22Rv1 (cell line): ENCODE measurements around the gene SIRPD.

Experiments
- ZFX ChIP-seq: fragments of 450-650 bp; IDR thresholded peaks from 2 replicates; pipeline ENCODE4 v1.6.1; 2017; ENCODE audit warnings: antibody characterized with exemption, borderline replicate concordance
- TF ChIP-seq, protein P1 (sequence below): fragments of 450-650 bp; IDR thresholded peaks from 2 replicates; pipeline ENCODE4 v1.5.1; 2017; ENCODE audit warnings: mild to moderate bottlenecking

DNA sequence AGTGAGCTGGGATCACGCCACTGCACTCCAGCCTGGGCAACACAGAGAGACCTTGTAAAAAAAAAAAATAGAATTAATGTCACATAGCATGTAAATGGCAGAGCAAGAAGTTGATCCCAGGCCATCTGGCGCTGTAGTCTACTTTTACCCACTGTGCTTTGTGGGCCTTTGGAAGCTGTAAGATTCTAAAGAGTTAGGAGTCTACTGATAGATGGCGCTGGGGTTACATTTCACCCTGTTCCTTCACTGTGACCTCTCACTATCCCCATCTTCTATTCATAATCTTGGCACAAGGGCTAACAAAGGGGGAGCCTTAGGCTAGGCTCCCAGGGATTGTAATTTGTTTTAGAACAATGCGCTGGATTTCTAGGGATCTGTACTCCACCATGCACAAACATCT lies 24.4 kb downstream of the SIRPD start:
- TF ChIP-seq, protein P1, sequence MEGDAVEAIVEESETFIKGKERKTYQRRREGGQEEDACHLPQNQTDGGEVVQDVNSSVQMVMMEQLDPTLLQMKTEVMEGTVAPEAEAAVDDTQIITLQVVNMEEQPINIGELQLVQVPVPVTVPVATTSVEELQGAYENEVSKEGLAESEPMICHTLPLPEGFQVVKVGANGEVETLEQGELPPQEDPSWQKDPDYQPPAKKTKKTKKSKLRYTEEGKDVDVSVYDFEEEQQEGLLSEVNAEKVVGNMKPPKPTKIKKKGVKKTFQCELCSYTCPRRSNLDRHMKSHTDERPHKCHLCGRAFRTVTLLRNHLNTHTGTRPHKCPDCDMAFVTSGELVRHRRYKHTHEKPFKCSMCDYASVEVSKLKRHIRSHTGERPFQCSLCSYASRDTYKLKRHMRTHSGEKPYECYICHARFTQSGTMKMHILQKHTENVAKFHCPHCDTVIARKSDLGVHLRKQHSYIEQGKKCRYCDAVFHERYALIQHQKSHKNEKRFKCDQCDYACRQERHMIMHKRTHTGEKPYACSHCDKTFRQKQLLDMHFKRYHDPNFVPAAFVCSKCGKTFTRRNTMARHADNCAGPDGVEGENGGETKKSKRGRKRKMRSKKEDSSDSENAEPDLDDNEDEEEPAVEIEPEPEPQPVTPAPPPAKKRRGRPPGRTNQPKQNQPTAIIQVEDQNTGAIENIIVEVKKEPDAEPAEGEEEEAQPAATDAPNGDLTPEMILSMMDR: no peak
- no peak for TF ChIP-seq ZFX
